BE2C (cell line): ENCODE data around the gene ASCL4.

Experiments
- DNase-seq: peaks from one replicate; pipeline ENCODE4 v3.0.0-alpha.2; 2020
- H3K27me3 ChIP-seq: fragments of 250-450 bp; sonication (Bioruptor Pico); 2 replicates; pipeline ENCODE4 v1.5.1; 2020; ENCODE audit warnings: mild to moderate bottlenecking
- H3K36me3 ChIP-seq: fragments of 250-450 bp; sonication (Bioruptor Pico); 2 replicates; pipeline ENCODE4 v1.5.1; 2020; ENCODE audit warnings: mild to moderate bottlenecking
- H3K4me1 ChIP-seq: fragments of 250-450 bp; sonication (Bioruptor Pico); 2 replicates; pipeline ENCODE4 v1.5.1; 2020
- H3K4me3 ChIP-seq: 2 replicates; pipeline ENCODE4 v1.5.1; 2011; ENCODE audit warnings: low read depth, low read length
- H3K9me3 ChIP-seq: fragments of 250-450 bp; sonication (Bioruptor Pico); 2 replicates; pipeline ENCODE4 v1.5.1; 2020
- TF ChIP-seq, protein P1 (sequence below): IDR thresholded peaks from 2 replicates; pipeline ENCODE4 v1.5.1; 2012; ENCODE audit warnings: mild to moderate bottlenecking, low read depth, low read length

ASCL4 gene

DNA sequence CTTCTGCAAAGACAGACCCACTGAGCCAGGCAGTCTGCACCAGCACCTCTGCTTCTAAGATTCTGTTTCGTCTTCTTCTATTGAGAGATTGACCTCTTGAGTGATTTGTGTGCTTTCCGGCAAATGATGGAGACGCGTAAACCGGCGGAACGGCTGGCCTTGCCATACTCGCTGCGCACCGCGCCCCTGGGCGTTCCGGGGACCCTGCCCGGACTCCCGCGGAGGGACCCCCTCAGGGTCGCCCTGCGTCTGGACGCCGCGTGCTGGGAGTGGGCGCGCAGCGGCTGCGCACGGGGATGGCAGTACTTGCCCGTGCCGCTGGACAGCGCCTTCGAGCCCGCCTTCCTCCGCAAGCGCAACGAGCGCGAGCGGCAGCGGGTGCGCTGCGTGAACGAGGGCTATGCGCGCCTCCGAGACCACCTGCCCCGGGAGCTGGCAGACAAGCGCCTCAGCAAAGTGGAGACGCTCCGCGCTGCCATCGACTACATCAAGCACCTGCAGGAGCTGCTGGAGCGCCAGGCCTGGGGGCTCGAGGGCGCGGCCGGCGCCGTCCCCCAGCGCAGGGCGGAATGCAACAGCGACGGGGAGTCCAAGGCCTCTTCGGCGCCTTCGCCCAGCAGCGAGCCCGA lies 703 bp downstream of the ASCL4 start:
- Histone ChIP-seq H3K27me3 (peaks cover 72% of the 10 kb centered on the region), H3K4me1 (no peaks in the 10 kb centered on the region), H3K9me3 (no peaks in the 10 kb centered on the region; the same call in 1 of the 2 replicates), H3K36me3 (no peaks in the 10 kb centered on the region), H3K4me3 (no peak overlapping the region)
- TF ChIP-seq, protein P1, sequence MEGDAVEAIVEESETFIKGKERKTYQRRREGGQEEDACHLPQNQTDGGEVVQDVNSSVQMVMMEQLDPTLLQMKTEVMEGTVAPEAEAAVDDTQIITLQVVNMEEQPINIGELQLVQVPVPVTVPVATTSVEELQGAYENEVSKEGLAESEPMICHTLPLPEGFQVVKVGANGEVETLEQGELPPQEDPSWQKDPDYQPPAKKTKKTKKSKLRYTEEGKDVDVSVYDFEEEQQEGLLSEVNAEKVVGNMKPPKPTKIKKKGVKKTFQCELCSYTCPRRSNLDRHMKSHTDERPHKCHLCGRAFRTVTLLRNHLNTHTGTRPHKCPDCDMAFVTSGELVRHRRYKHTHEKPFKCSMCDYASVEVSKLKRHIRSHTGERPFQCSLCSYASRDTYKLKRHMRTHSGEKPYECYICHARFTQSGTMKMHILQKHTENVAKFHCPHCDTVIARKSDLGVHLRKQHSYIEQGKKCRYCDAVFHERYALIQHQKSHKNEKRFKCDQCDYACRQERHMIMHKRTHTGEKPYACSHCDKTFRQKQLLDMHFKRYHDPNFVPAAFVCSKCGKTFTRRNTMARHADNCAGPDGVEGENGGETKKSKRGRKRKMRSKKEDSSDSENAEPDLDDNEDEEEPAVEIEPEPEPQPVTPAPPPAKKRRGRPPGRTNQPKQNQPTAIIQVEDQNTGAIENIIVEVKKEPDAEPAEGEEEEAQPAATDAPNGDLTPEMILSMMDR: no peak
- DNase-seq: peak; percentile 15

- Histone ChIP-seq H3K4me1 (no peaks in the 10 kb centered on the region), H3K4me3 (no peak overlapping the region), H3K27me3 (peaks cover 72% of the 10 kb centered on the region), H3K36me3 (no peaks in the 10 kb centered on the region), H3K9me3 (no peaks in the 10 kb centered on the region; the same call in 1 of the 2 replicates)
- TF ChIP-seq, protein P1: no peak
- DNase-seq: no peak
Observed at GRCh38 chr12:107776171-107776570, 1.7 kb downstream of the ASCL4 start.

- Histone ChIP-seq H3K36me3 (no peaks in the 10 kb centered on the region), H3K9me3 (no peaks in the 10 kb centered on the region; the same call in 1 of the 2 replicates), H3K4me3 (no peak overlapping the region), H3K4me1 (no peaks in the 10 kb centered on the region), H3K27me3 (peaks cover 58% of the 10 kb centered on the region)
- TF ChIP-seq, protein P1: no peak
- no peak for DNase-seq
Observed at GRCh38 chr12:107778383-107779025, 4.0 kb downstream of the ASCL4 start.

DNA sequence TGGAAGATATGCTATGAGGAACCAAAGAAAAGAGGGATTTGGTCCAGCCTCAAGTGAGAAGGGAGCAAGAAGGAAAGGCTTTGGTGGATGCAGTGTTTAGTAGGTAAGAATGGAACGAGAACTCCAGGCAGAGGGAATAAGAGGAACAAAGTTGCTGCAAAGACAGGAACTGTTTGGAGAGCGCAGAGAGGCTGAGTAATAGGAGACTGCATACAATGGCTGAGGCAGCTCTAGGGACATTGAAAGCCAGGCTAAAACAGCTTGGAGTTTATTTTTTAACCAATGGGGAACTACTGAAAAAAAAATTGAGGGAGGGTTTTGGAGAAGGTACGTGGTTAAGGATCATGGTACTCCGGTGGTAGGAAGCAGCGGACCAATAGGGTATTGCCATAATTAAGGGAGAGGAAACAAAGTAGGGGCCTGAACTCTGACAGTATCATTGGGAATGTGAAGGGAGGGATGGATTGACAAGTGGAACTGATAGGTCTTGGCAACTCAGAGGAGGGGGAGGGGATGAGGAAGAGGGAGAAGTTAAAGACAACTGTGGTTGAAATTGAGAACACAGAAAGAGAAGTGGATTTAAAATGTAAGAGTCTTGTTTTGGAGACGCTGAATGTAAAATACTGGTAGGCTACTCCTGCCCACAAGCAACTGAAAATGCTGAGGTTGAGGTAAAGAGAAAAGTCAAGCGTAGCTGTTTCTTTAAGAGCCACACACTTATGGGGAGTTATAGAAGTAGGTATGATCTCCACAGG lies 4.8 kb downstream of the ASCL4 start:
- no peaks in the 10 kb centered on the region; the same call in 1 of the 2 replicates for H3K9me3 ChIP-seq
- H3K4me3 ChIP-seq: no peak overlapping the region
- peaks cover 50% of the 10 kb centered on the region for H3K27me3 ChIP-seq
- no peak for DNase-seq
- no peaks in the 10 kb centered on the region for H3K36me3 ChIP-seq
- no peaks in the 10 kb centered on the region for H3K4me1 ChIP-seq
- TF ChIP-seq, protein P1: no peak

GRCh38 chr12:107780298-107780697 lies 5.8 kb downstream of the ASCL4 start:
- no peaks in the 10 kb centered on the region; the same call in 1 of the 2 replicates for H3K9me3 ChIP-seq
- peaks cover 40% of the 10 kb centered on the region for H3K27me3 ChIP-seq
- no peaks in the 10 kb centered on the region for H3K4me1 ChIP-seq
- TF ChIP-seq, protein P1: no peak
- H3K4me3 ChIP-seq: no peak overlapping the region
- H3K36me3 ChIP-seq: no peaks in the 10 kb centered on the region
- DNase-seq: no peak
